ENCODE results near the gene THADA.

GRCh38 chr2:43448822-43449110, 147.1 kb downstream of the THADA start:
- TF ChIP-seq, protein P1, sequence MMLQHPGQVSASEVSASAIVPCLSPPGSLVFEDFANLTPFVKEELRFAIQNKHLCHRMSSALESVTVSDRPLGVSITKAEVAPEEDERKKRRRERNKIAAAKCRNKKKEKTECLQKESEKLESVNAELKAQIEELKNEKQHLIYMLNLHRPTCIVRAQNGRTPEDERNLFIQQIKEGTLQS (CRISPR knock-in tag; conservative IDR thresholded peaks at IDR 0.05): no peak
- TF ChIP-seq NR1H2 (CRISPR knock-in tag; IDR thresholded peaks at IDR 0.05): no peak
- no peak for TF ChIP-seq CTCF (IDR thresholded peaks at IDR 0.05)
- no peak for TF ChIP-seq NR3C1 (CRISPR knock-in tag; conservative IDR thresholded peaks at IDR 0.05; ENCODE audit: low read depth)
- no peak for TF ChIP-seq SP1 (CRISPR knock-in tag; conservative IDR thresholded peaks at IDR 0.05)
- TF ChIP-seq, protein P2, sequence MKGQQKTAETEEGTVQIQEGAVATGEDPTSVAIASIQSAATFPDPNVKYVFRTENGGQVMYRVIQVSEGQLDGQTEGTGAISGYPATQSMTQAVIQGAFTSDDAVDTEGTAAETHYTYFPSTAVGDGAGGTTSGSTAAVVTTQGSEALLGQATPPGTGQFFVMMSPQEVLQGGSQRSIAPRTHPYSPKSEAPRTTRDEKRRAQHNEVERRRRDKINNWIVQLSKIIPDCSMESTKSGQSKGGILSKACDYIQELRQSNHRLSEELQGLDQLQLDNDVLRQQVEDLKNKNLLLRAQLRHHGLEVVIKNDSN (CRISPR knock-in tag; IDR thresholded peaks at IDR 0.05): no peak
- TF ChIP-seq USF2 (CRISPR knock-in tag; IDR thresholded peaks at IDR 0.05): no peak
- TF ChIP-seq KAT7 (CRISPR knock-in tag; IDR thresholded peaks at IDR 0.05; ENCODE audit: borderline replicate concordance): no peak
- TF ChIP-seq ESRRA (CRISPR knock-in tag; IDR thresholded peaks at IDR 0.05; ENCODE audit: borderline replicate concordance): no peak
- no peak for TF ChIP-seq HMGXB4 (CRISPR knock-in tag; IDR thresholded peaks at IDR 0.05)
- TF ChIP-seq, protein P3, sequence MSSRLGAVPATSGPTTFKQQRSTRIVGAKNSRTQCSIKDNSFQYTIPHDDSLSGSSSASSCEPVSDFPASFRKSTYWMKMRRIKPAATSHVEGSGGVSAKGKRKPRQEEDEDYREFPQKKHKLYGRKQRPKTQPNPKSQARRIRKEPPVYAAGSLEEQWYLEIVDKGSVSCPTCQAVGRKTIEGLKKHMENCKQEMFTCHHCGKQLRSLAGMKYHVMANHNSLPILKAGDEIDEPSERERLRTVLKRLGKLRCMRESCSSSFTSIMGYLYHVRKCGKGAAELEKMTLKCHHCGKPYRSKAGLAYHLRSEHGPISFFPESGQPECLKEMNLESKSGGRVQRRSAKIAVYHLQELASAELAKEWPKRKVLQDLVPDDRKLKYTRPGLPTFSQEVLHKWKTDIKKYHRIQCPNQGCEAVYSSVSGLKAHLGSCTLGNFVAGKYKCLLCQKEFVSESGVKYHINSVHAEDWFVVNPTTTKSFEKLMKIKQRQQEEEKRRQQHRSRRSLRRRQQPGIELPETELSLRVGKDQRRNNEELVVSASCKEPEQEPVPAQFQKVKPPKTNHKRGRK (CRISPR knock-in tag; IDR thresholded peaks at IDR 0.05; ENCODE audit: borderline replicate concordance): no peak
- no peak for TF ChIP-seq IRF2 (CRISPR knock-in tag; IDR thresholded peaks at IDR 0.05; ENCODE audit: borderline replicate concordance, low read depth)
